Dendritic cell treated with granulocyte-macrophage colony-stimulating factor and Interleukin-4, amounts not matched to agents 40 ng/mL and 50 ng/mL, for 4 days (primary cell): ENCODE measurements around the gene OR10T2.
"Not testable (repeated sequence)": the region's sequence is repeated elsewhere in the genome, so short reads cannot be mapped to it uniquely, and the experiment has no call there.

ENCODE experiments used
- H3K27ac Mint-ChIP-seq: one replicate; pipeline ENCODE4 v1.8.0; 2022; ENCODE audit warnings: mild to moderate bottlenecking, mixed read lengths
- H3K27me3 Mint-ChIP-seq: one replicate; pipeline ENCODE4 v1.8.0; 2022; ENCODE audit warnings: mild to moderate bottlenecking, mixed read lengths
- H3K36me3 Mint-ChIP-seq: one replicate; pipeline ENCODE4 v1.8.0; 2022; ENCODE audit warnings: low read depth, mixed read lengths
- H3K4me1 Mint-ChIP-seq: one replicate; pipeline ENCODE4 v1.8.0; 2022; ENCODE audit warnings: low read depth, mixed read lengths
- H3K4me3 Mint-ChIP-seq: one replicate; pipeline ENCODE4 v1.8.0; 2022; ENCODE audit warnings: mild to moderate bottlenecking, moderate library complexity, mixed read lengths
- H3K9me3 Mint-ChIP-seq: one replicate; pipeline ENCODE4 v1.8.0; 2022; ENCODE audit warnings: mixed read lengths
- intact Hi-C: fragments of 100-400 bp; cut with micrococcal nuclease; formaldehyde crosslinking; loops from one replicate; pipeline ENCODE4 v1.15.0; 2022

OR10T2 gene

GRCh38 chr1:158398818-158399514 lies at the start of gene OR10T2:
Gene OR10T2, minus strand, starts transcription at chr1:158399466. Its CDS starts 0 bp downstream, at chr1:158399466.
- H3K9me3 Mint-ChIP-seq: no peaks in the 10 kb centered on the region
- peaks cover 3% of the 10 kb centered on the region for H3K27me3 Mint-ChIP-seq
- intact Hi-C loops: no loop called here
- no peak within 1 kb of the TSS for H3K27ac Mint-ChIP-seq
- no peaks in the 10 kb centered on the region for H3K36me3 Mint-ChIP-seq
- no peak within 1 kb of the TSS for H3K4me3 Mint-ChIP-seq
- peaks cover 5% of the 10 kb centered on the region for H3K4me1 Mint-ChIP-seq

- Mint-ChIP-seq H3K4me3 (no peak overlapping the region), H3K4me1 (peaks cover 16% of the 10 kb centered on the region), H3K9me3 (no peaks in the 10 kb centered on the region), H3K27me3 (no peaks in the 10 kb centered on the region), H3K36me3 (no peaks in the 10 kb centered on the region), H3K27ac (no peak overlapping the region)
- intact Hi-C loops: no loop called here
Observed at GRCh38 chr1:158445376-158445775, 46.1 kb upstream of the OR10T2 start.

GRCh38 chr1:158434741-158435140 lies 35.5 kb upstream of the OR10T2 start:
- H3K4me1 Mint-ChIP-seq: peaks cover 40% of the 10 kb centered on the region
- H3K4me3 Mint-ChIP-seq: no peak overlapping the region
- no peaks in the 10 kb centered on the region for H3K27me3 Mint-ChIP-seq
- intact Hi-C loops: loop anchor here (5.0 kb wide), 1 partner anchor 53 kb away; no protein-coding TSS in a partner anchor
- no peak overlapping the region for H3K27ac Mint-ChIP-seq
- H3K9me3 Mint-ChIP-seq: peaks cover 10% of the 10 kb centered on the region
- no peaks in the 10 kb centered on the region for H3K36me3 Mint-ChIP-seq

GRCh38 chr1:158430163-158430562 lies 30.9 kb upstream of the OR10T2 start:
- H3K27me3 Mint-ChIP-seq, H3K36me3 Mint-ChIP-seq, intact Hi-C loops, H3K4me3 Mint-ChIP-seq, H3K27ac Mint-ChIP-seq: not testable (repeated sequence)
- H3K4me1 Mint-ChIP-seq: peaks cover 46% of the 10 kb centered on the region
- peaks cover 18% of the 10 kb centered on the region for H3K9me3 Mint-ChIP-seq

- H3K36me3 Mint-ChIP-seq: no peaks in the 10 kb centered on the region
- H3K4me1 Mint-ChIP-seq: peaks cover 25% of the 10 kb centered on the region
- H3K27ac Mint-ChIP-seq: no peak within 1 kb of the TSS
- H3K9me3 Mint-ChIP-seq: peaks cover 15% of the 10 kb centered on the region
- intact Hi-C loops: no loop called here
- H3K4me3 Mint-ChIP-seq: no peak within 1 kb of the TSS
- H3K27me3 Mint-ChIP-seq: no peaks in the 10 kb centered on the region
Observed at GRCh38 chr1:158426137-158426536, 26.9 kb upstream of the OR10T2 start, which contains the start of gene OR10K2. Gene OR10K2, minus strand, starts transcription at chr1:158426237. Its CDS starts 5,371 bp downstream, at chr1:158420866.

- no peak overlapping the region for H3K4me3 Mint-ChIP-seq
- peaks cover 2% of the 10 kb centered on the region for H3K27me3 Mint-ChIP-seq
- H3K36me3 Mint-ChIP-seq: no peaks in the 10 kb centered on the region
- peaks cover 8% of the 10 kb centered on the region for H3K9me3 Mint-ChIP-seq
- H3K27ac Mint-ChIP-seq: no peak overlapping the region
- H3K4me1 Mint-ChIP-seq: peaks cover 14% of the 10 kb centered on the region
- intact Hi-C loops: no loop called here
Observed at GRCh38 chr1:158425027-158425426, 25.8 kb upstream of the OR10T2 start.

- Mint-ChIP-seq H3K36me3 (no peaks in the 10 kb centered on the region), H3K27me3 (peaks cover 2% of the 10 kb centered on the region), H3K4me3 (no peak overlapping the region), H3K27ac (no peak overlapping the region), H3K9me3 (no peaks in the 10 kb centered on the region), H3K4me1 (peaks cover 5% of the 10 kb centered on the region)
- intact Hi-C loops: no loop called here
Observed at GRCh38 chr1:158422212-158422611, 22.9 kb upstream of the OR10T2 start.

- H3K9me3 Mint-ChIP-seq: no peaks in the 10 kb centered on the region
- no peak overlapping the region for H3K27ac Mint-ChIP-seq
- peaks cover 13% of the 10 kb centered on the region for H3K4me1 Mint-ChIP-seq
- peaks cover 2% of the 10 kb centered on the region for H3K27me3 Mint-ChIP-seq
- intact Hi-C loops: no loop called here
- H3K4me3 Mint-ChIP-seq: no peak overlapping the region
- H3K36me3 Mint-ChIP-seq: no peaks in the 10 kb centered on the region
Observed at GRCh38 chr1:158417586-158417985, 18.3 kb upstream of the OR10T2 start.

GRCh38 chr1:158414651-158415345 lies 15.5 kb upstream of the OR10T2 start:
- Mint-ChIP-seq H3K27me3 (no peaks in the 10 kb centered on the region), H3K4me1 (peaks cover 13% of the 10 kb centered on the region), H3K9me3 (no peaks in the 10 kb centered on the region), H3K27ac (no peak overlapping the region), H3K4me3 (no peak overlapping the region), H3K36me3 (no peaks in the 10 kb centered on the region)
- intact Hi-C loops: no loop called here

GRCh38 chr1:158407092-158407491 lies 7.8 kb upstream of the OR10T2 start:
- H3K27me3 Mint-ChIP-seq: no peaks in the 10 kb centered on the region
- H3K27ac Mint-ChIP-seq: no peak overlapping the region
- H3K36me3 Mint-ChIP-seq: no peaks in the 10 kb centered on the region
- H3K4me1 Mint-ChIP-seq: no peaks in the 10 kb centered on the region
- intact Hi-C loops: no loop called here
- no peak overlapping the region for H3K4me3 Mint-ChIP-seq
- H3K9me3 Mint-ChIP-seq: no peaks in the 10 kb centered on the region

- no peaks in the 10 kb centered on the region for H3K36me3 Mint-ChIP-seq
- peaks cover 3% of the 10 kb centered on the region for H3K27me3 Mint-ChIP-seq
- no peak overlapping the region for H3K27ac Mint-ChIP-seq
- intact Hi-C loops: no loop called here
- no peaks in the 10 kb centered on the region for H3K4me1 Mint-ChIP-seq
- H3K4me3 Mint-ChIP-seq: no peak overlapping the region
- no peaks in the 10 kb centered on the region for H3K9me3 Mint-ChIP-seq
Observed at GRCh38 chr1:158400871-158401270, 1.6 kb upstream of the OR10T2 start.

GRCh38 chr1:158396646-158397045 lies 2.6 kb downstream of the OR10T2 start:
- no peak overlapping the region for H3K27ac Mint-ChIP-seq
- H3K4me1 Mint-ChIP-seq: peaks cover 5% of the 10 kb centered on the region
- intact Hi-C loops: no loop called here
- H3K9me3 Mint-ChIP-seq: no peaks in the 10 kb centered on the region
- peaks cover 3% of the 10 kb centered on the region for H3K27me3 Mint-ChIP-seq
- no peaks in the 10 kb centered on the region for H3K36me3 Mint-ChIP-seq
- no peak overlapping the region for H3K4me3 Mint-ChIP-seq

GRCh38 chr1:158393476-158393875 lies 5.8 kb downstream of the OR10T2 start:
- Mint-ChIP-seq H3K4me1 (peaks cover 5% of the 10 kb centered on the region), H3K27me3 (no peaks in the 10 kb centered on the region), H3K27ac (no peak overlapping the region), H3K36me3 (no peaks in the 10 kb centered on the region), H3K4me3 (no peak overlapping the region), H3K9me3 (no peaks in the 10 kb centered on the region)
- intact Hi-C loops: no loop called here

- Mint-ChIP-seq H3K9me3 (no peaks in the 10 kb centered on the region), H3K27ac (no peak overlapping the region), H3K27me3 (no peaks in the 10 kb centered on the region), H3K4me3 (no peak overlapping the region), H3K4me1 (peaks cover 5% of the 10 kb centered on the region), H3K36me3 (no peaks in the 10 kb centered on the region)
- intact Hi-C loops: no loop called here
Observed at GRCh38 chr1:158391099-158391498, 8.2 kb downstream of the OR10T2 start.
